ENCODE results near the gene SLC3A2.

Gene SLC3A2

DNA sequence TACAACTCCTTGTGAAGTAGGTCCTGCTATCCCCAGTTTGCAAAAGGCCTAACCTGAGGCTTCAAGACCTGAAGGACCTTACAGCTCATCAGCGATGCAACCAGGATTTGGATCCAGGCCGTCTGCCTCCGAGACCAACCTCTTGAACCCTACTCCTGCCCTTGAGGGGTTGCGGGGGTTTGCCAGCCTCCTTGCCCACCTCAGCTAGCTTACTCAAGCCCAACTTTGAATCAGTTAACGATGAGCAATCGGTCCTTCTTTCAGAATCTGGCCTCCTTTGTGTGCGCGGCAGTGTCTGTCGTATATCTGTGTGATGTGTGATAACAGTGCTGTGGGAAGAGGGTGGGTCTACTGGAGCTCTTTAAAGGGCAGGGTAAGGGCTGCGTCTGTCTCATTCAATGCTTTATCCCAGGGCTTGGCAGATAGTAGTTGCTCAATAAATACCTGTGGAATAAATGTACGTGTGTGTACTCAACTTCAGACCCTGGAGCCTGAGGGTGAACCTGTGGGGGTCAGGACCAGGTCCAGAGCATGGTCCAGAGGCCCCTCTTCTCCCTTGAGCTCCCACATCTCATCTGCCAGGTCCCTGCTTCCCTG is 37.3 kb downstream of the SLC3A2 start:
- TF ChIP-seq FOXP2 (optimal IDR thresholded peaks at IDR 0.05; ENCODE audit: borderline replicate concordance, extremely low read depth, extremely low read length, insufficient read depth) (no peak), TAF1 (IDR thresholded peaks at IDR 0.05; ENCODE audit: borderline replicate concordance, insufficient read depth, low read length) (no peak), SIN3A (IDR thresholded peaks at IDR 0.05; ENCODE audit: borderline replicate concordance, insufficient read depth, low read length) (no peak), POLR2AphosphoS5 (IDR thresholded peaks at IDR 0.05; ENCODE audit: low read depth, low read length) (no peak)
- TF ChIP-seq, protein P1, sequence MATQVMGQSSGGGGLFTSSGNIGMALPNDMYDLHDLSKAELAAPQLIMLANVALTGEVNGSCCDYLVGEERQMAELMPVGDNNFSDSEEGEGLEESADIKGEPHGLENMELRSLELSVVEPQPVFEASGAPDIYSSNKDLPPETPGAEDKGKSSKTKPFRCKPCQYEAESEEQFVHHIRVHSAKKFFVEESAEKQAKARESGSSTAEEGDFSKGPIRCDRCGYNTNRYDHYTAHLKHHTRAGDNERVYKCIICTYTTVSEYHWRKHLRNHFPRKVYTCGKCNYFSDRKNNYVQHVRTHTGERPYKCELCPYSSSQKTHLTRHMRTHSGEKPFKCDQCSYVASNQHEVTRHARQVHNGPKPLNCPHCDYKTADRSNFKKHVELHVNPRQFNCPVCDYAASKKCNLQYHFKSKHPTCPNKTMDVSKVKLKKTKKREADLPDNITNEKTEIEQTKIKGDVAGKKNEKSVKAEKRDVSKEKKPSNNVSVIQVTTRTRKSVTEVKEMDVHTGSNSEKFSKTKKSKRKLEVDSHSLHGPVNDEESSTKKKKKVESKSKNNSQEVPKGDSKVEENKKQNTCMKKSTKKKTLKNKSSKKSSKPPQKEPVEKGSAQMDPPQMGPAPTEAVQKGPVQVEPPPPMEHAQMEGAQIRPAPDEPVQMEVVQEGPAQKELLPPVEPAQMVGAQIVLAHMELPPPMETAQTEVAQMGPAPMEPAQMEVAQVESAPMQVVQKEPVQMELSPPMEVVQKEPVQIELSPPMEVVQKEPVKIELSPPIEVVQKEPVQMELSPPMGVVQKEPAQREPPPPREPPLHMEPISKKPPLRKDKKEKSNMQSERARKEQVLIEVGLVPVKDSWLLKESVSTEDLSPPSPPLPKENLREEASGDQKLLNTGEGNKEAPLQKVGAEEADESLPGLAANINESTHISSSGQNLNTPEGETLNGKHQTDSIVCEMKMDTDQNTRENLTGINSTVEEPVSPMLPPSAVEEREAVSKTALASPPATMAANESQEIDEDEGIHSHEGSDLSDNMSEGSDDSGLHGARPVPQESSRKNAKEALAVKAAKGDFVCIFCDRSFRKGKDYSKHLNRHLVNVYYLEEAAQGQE (IDR thresholded peaks at IDR 0.05; ENCODE audit: insufficient read depth in 1 of 2, low read depth in 2 of 2, low read length in 2 of 2) = no peak

DNA sequence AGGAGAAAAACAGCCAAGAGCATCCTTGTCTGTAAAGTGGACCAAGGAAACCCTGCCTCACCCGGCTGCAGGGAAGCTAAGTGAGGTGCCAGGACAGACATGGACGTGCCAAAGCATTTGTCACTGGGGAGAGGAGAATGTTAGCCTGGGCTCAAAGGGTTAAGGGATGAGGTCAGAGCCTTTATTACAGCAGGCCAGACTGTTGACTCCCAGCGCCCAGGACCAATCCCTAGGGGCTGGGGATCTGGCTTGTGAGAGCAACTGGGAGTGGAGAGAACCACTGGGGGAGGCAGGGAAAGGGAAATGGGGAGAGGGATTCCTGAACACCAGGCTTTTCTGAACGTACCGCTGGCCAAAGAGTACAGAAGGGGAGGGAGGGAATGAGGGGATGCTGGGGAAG is 37.8 kb downstream of the SLC3A2 start:
- no peak for TF ChIP-seq TAF1 (IDR thresholded peaks at IDR 0.05; ENCODE audit: borderline replicate concordance, insufficient read depth, low read length)
- TF ChIP-seq, protein P1 (IDR thresholded peaks at IDR 0.05; ENCODE audit: insufficient read depth in 1 of 2, low read depth in 2 of 2, low read length in 2 of 2) = no peak
- TF ChIP-seq SIN3A (IDR thresholded peaks at IDR 0.05; ENCODE audit: borderline replicate concordance, insufficient read depth, low read length) = no peak
- no peak for TF ChIP-seq POLR2AphosphoS5 (IDR thresholded peaks at IDR 0.05; ENCODE audit: low read depth, low read length)
- TF ChIP-seq FOXP2 (optimal IDR thresholded peaks at IDR 0.05; ENCODE audit: borderline replicate concordance, extremely low read depth, extremely low read length, insufficient read depth) = no peak

DNA sequence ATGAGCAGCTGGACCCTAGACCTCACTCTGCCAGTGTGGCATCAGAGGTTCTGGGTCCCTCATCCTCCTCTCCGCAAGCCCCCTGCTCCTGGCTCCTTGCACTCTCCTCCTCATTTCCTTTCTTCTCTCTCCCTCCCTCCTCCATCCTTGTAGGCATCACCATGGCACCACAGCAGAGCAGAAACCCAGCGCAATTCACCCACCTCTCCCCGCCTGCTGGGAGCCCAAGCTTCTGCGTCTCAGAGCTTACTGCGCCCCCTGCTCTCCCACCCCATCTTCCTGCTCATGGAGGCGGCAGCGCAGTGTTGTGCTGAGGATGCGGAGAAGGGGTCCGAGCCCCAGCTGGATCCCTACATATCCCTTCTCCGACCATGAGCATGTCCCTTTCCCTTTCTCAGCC is 38.8 kb downstream of the SLC3A2 start:
- TF ChIP-seq FOXP2 (optimal IDR thresholded peaks at IDR 0.05; ENCODE audit: borderline replicate concordance, extremely low read depth, extremely low read length, insufficient read depth) (no peak), SIN3A (IDR thresholded peaks at IDR 0.05; ENCODE audit: borderline replicate concordance, insufficient read depth, low read length) (no peak), TAF1 (IDR thresholded peaks at IDR 0.05; ENCODE audit: borderline replicate concordance, insufficient read depth, low read length) (no peak), POLR2AphosphoS5 (IDR thresholded peaks at IDR 0.05; ENCODE audit: low read depth, low read length) (no peak)
- TF ChIP-seq, protein P1 (IDR thresholded peaks at IDR 0.05; ENCODE audit: insufficient read depth in 1 of 2, low read depth in 2 of 2, low read length in 2 of 2) = no peak

DNA sequence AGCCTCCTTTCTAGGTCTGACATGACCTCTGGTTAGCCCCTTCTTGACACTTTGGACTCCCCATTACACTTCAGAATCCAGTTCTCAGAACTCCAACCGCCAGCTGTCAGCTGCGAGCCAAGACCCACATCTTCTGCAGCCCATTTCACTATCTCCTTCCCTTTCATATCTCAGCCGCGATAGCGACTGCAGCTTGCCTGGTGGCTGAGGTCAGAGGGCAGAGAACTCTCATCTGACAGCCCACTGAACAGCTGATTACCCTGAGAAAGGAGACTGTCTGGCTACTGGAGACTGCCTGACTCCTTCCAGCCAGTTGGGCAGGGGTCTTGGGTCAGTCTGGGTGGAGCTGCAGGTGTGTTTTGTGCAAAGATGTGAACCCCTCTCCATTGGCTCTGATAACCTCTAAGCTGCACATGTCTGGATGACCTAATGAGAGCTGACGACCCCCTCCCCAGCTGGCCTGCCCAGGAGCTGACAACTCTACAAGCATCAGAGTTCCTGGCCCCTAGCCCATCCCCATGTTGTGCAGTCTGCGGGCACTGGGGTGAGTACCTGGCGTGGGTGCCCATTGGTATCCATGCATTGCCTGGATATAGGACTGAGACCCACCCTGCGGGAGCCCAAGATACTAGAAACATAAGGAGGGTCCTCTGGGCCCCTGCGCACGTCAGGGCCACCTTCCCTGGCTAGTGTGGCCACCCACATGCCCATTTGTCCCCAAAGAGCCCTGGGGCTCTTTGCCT is 39.4 kb downstream of the SLC3A2 start:
- TF ChIP-seq TAF1 (IDR thresholded peaks at IDR 0.05; ENCODE audit: borderline replicate concordance, insufficient read depth, low read length) = no peak

DNA sequence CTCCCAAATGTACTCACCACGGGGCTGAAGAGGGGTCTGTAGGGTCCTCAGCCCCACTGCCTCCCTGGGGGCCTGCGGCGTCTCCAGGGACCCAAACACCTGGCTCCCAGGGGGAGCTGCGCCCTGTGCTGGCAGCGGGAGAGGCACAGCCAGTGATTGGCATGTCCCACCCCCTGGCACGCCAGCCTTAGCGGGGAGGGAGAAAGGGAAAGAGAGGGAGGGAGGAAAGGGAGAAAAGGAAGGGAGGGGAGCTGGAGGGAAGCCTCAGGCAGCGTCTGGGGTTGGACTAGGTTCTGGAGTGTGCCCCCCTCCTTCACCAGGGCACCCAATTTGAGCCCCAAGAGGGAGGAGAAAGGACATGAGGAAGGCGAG is 40.5 kb downstream of the SLC3A2 start, which contains the start of gene CHRM1:
CHRM1 (minus strand) TSS at position 163 of the 372 bp plus-strand sequence. CDS start 10,263 bp downstream, outside the sequence.
- TF ChIP-seq TAF1 (IDR thresholded peaks at IDR 0.05; ENCODE audit: borderline replicate concordance, insufficient read depth, low read length) (no peak), FOXP2 (optimal IDR thresholded peaks at IDR 0.05; ENCODE audit: borderline replicate concordance, extremely low read depth, extremely low read length, insufficient read depth) (no peak), SIN3A (IDR thresholded peaks at IDR 0.05; ENCODE audit: borderline replicate concordance, insufficient read depth, low read length) (no peak), POLR2AphosphoS5 (IDR thresholded peaks at IDR 0.05; ENCODE audit: low read depth, low read length) (no peak)
- TF ChIP-seq, protein P1 (IDR thresholded peaks at IDR 0.05; ENCODE audit: insufficient read depth in 1 of 2, low read depth in 2 of 2, low read length in 2 of 2) = no peak
